H7 (cell line): ENCODE data around the gene TM6SF1. TPM values are rescaled to one million over a fixed set of nuclear protein-coding genes. Genes with fewer than 3 reads are reported as not detected.

ENCODE experiments used
- DNase-seq: peaks from one replicate; pipeline ENCODE4 v3.0.0; 2012
- H3K27me3 ChIP-seq: 2 replicates; pipeline ENCODE4 v1.6.0; 2011; ENCODE audit warnings: mild to moderate bottlenecking, low read length; ENCODE audit not compliant: control insufficient read depth, insufficient read depth
- H3K36me3 ChIP-seq: replicated peaks from 2 replicates; pipeline ENCODE4 v1.5.1; 2011; ENCODE audit warnings: low read length; ENCODE audit not compliant: control insufficient read depth, insufficient read depth
- H3K4me3 ChIP-seq: 2 replicates; pipeline ENCODE4 v1.5.1; 2011; ENCODE audit warnings: low read depth, mild to moderate bottlenecking, control low read depth, low read length, moderate library complexity; ENCODE audit not compliant: insufficient read depth
- total RNA-seq: library from RNA; depleted of rRNA; stranded (reverse); fragments of >200 nt; shearing (Covaris generic); gene quantifications from 2 replicates; pipeline ENCODE4 v1.2.3, GENCODE V29; 2014

TM6SF1 gene
- total RNA-seq, 1 experiment from 2014 or later, result 0.62 TPM

GRCh38 chr15:83102346-83102745 lies 5.1 kb upstream of the TM6SF1 start:
- Histone ChIP-seq H3K27me3 (peaks cover 8% of the 10 kb centered on the region), H3K36me3 (no peaks in the 10 kb centered on the region), H3K4me3 (no peak overlapping the region)
- no peak for DNase-seq

- no peaks in the 10 kb centered on the region for H3K36me3 ChIP-seq
- DNase-seq, result no peak
- no peak overlapping the region for H3K4me3 ChIP-seq
- H3K27me3 ChIP-seq, result peaks cover 21% of the 10 kb centered on the region
Measured at GRCh38 chr15:83104141-83104540, 3.3 kb upstream of the TM6SF1 start.

- Histone ChIP-seq H3K4me3 (no peak overlapping the region), H3K36me3 (no peaks in the 10 kb centered on the region), H3K27me3 (peaks cover 23% of the 10 kb centered on the region)
- no peak for DNase-seq
Measured at GRCh38 chr15:83105440-83105839, 2.0 kb upstream of the TM6SF1 start.

GRCh38 chr15:83107841-83108181 lies 366 bp downstream of the TM6SF1 start:
- DNase-seq, result no peak
- no peaks in the 10 kb centered on the region for H3K36me3 ChIP-seq
- peaks cover 23% of the 10 kb centered on the region for H3K27me3 ChIP-seq
- peak overlapping the region; percentile 60 for H3K4me3 ChIP-seq

GRCh38 chr15:83108266-83109219 lies 1.1 kb downstream of the TM6SF1 start:
- peak overlapping the region; percentile 60; the same call in 1 of the 2 replicates for H3K4me3 ChIP-seq
- H3K36me3 ChIP-seq, result no peaks in the 10 kb centered on the region
- H3K27me3 ChIP-seq, result peaks cover 23% of the 10 kb centered on the region
- peak; percentile 56 for DNase-seq

GRCh38 chr15:83109532-83109931 lies 2.1 kb downstream of the TM6SF1 start:
- Histone ChIP-seq H3K4me3 (no peak overlapping the region), H3K36me3 (no peaks in the 10 kb centered on the region; the same call in 1 of the 2 replicates), H3K27me3 (peaks cover 23% of the 10 kb centered on the region)
- peak; percentile 39 for DNase-seq

GRCh38 chr15:83110381-83110780 lies 2.9 kb downstream of the TM6SF1 start:
- Histone ChIP-seq H3K27me3 (peaks cover 23% of the 10 kb centered on the region), H3K4me3 (no peak overlapping the region)
- no peak for DNase-seq

GRCh38 chr15:83111149-83111548 lies 3.7 kb downstream of the TM6SF1 start:
- no peak for DNase-seq
- peaks cover 23% of the 10 kb centered on the region for H3K27me3 ChIP-seq

More at GRCh38 chr15:83110381-83110780, 2.9 kb downstream of the TM6SF1 start:
- no peaks in the 10 kb centered on the region; the same call in 1 of the 2 replicates for H3K36me3 ChIP-seq

GRCh38 chr15:83112233-83112955 lies 4.9 kb downstream of the TM6SF1 start:
- Histone ChIP-seq H3K4me3 (no peak overlapping the region), H3K36me3 (no peaks in the 10 kb centered on the region; the same call in 1 of the 2 replicates), H3K27me3 (peaks cover 14% of the 10 kb centered on the region)
- no peak for DNase-seq

More at GRCh38 chr15:83111149-83111548, 3.7 kb downstream of the TM6SF1 start:
- H3K4me3 ChIP-seq, result no peak overlapping the region
- H3K36me3 ChIP-seq, result no peaks in the 10 kb centered on the region; the same call in 1 of the 2 replicates

GRCh38 chr15:83112956-83113299 lies 5.5 kb downstream of the TM6SF1 start:
- no peak for DNase-seq
- Histone ChIP-seq H3K27me3 (peaks cover 9% of the 10 kb centered on the region), H3K36me3 (no peaks in the 10 kb centered on the region; the same call in 1 of the 2 replicates), H3K4me3 (no peak overlapping the region)

GRCh38 chr15:83113881-83114674 lies 6.6 kb downstream of the TM6SF1 start:
- Histone ChIP-seq H3K36me3 (no peaks in the 10 kb centered on the region; the same call in 1 of the 2 replicates), H3K27me3 (peaks cover 2% of the 10 kb centered on the region; the same call in 1 of the 2 replicates), H3K4me3 (no peak overlapping the region)
- no peak for DNase-seq

GRCh38 chr15:83114856-83115255 lies 7.4 kb downstream of the TM6SF1 start:
- H3K4me3 ChIP-seq, result no peak overlapping the region
- H3K36me3 ChIP-seq, result no peaks in the 10 kb centered on the region; the same call in 1 of the 2 replicates
- H3K27me3 ChIP-seq, result no peaks in the 10 kb centered on the region
- no peak for DNase-seq

GRCh38 chr15:83115410-83115809 lies 8.0 kb downstream of the TM6SF1 start:
- no peak overlapping the region for H3K4me3 ChIP-seq
- no peak for DNase-seq
- H3K27me3 ChIP-seq, result no peaks in the 10 kb centered on the region
- H3K36me3 ChIP-seq, result no peaks in the 10 kb centered on the region; the same call in 1 of the 2 replicates
